ENCODE measurements around the gene KIF26B. TPM values are rescaled to one million over a fixed set of nuclear protein-coding genes. Genes with fewer than 3 reads are reported as not detected.
"Not testable (repeated sequence)": the region's sequence is repeated elsewhere in the genome, so short reads cannot be mapped to it uniquely, and the experiment has no call there.

Gene KIF26B
- total RNA-seq, 1 donor from 2014 or later, result 0.49 TPM

DNA sequence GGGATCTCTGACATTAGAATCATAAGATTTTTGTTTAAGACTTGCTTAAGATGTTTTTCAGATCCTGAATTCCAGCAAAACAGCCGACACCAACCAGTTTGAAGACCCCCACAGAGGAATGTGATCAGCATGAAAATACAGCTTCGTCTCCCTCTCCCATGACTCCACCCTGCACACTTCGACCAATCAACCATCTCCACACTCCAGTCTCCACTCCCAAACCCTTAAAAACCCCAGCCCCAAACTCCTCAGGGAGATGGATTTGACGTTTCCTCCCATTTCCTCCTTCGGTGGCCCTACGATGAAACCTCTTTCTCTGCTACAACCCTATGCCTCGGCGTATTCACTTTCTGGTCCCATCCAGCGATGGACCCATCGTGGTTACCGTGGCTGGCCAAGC is 30.1 kb upstream of the KIF26B start:
- Histone ChIP-seq H3K9me3 (no peaks in the 10 kb centered on the region), H3K36me3 (no peaks in the 10 kb centered on the region), H3K27ac (no peak overlapping the region), H3K4me1 (peaks cover 5% of the 10 kb centered on the region), H3K4me3 (no peak overlapping the region), H3K27me3 (no peaks in the 10 kb centered on the region)
- intact Hi-C loops (cut with DNase I), result no loop called here
- TF ChIP-seq POLR2AphosphoS5 (IDR thresholded peaks at IDR 0.05; ENCODE audit: insufficient read depth in 1 of 2, low read depth in 1 of 2) (no peak), POLR2A (IDR thresholded peaks at IDR 0.05) (no peak)
- TF ChIP-seq, protein P1, sequence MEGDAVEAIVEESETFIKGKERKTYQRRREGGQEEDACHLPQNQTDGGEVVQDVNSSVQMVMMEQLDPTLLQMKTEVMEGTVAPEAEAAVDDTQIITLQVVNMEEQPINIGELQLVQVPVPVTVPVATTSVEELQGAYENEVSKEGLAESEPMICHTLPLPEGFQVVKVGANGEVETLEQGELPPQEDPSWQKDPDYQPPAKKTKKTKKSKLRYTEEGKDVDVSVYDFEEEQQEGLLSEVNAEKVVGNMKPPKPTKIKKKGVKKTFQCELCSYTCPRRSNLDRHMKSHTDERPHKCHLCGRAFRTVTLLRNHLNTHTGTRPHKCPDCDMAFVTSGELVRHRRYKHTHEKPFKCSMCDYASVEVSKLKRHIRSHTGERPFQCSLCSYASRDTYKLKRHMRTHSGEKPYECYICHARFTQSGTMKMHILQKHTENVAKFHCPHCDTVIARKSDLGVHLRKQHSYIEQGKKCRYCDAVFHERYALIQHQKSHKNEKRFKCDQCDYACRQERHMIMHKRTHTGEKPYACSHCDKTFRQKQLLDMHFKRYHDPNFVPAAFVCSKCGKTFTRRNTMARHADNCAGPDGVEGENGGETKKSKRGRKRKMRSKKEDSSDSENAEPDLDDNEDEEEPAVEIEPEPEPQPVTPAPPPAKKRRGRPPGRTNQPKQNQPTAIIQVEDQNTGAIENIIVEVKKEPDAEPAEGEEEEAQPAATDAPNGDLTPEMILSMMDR (IDR thresholded peaks at IDR 0.05), result no peak
- no peak for DNase-seq (ENCODE audit: extremely low spot score in 2 of 2)

DNA sequence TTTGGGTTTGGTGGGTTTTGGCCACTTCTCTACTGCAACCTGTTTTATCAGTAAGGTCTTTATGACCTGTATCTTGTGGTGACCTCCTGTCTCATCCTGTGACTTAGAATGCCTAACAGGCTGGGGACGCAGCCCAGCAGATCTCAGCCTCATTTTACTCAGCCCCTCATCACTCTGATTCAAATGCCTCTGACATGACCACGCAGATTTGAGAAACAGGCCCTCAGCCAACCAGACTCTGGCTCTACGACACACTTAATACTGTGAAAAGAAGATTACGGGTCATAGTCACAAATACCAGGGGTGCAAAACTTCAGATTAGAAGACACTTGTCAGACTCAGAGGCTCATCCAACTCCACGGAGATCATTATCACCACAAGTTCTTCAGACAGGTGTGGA is 28.3 kb upstream of the KIF26B start:
- intact Hi-C loops (cut with DNase I), result no loop called here
- Histone ChIP-seq H3K36me3 (no peaks in the 10 kb centered on the region), H3K4me1 (peaks cover 7% of the 10 kb centered on the region), H3K4me3 (no peak overlapping the region), H3K27ac (no peak overlapping the region), H3K27me3 (no peaks in the 10 kb centered on the region), H3K9me3 (no peaks in the 10 kb centered on the region)
- TF ChIP-seq, protein P1 (IDR thresholded peaks at IDR 0.05), result no peak
- TF ChIP-seq POLR2AphosphoS5 (IDR thresholded peaks at IDR 0.05; ENCODE audit: insufficient read depth in 1 of 2, low read depth in 1 of 2) (no peak), POLR2A (IDR thresholded peaks at IDR 0.05) (no peak)
- no peak for DNase-seq (ENCODE audit: extremely low spot score in 2 of 2)

DNA sequence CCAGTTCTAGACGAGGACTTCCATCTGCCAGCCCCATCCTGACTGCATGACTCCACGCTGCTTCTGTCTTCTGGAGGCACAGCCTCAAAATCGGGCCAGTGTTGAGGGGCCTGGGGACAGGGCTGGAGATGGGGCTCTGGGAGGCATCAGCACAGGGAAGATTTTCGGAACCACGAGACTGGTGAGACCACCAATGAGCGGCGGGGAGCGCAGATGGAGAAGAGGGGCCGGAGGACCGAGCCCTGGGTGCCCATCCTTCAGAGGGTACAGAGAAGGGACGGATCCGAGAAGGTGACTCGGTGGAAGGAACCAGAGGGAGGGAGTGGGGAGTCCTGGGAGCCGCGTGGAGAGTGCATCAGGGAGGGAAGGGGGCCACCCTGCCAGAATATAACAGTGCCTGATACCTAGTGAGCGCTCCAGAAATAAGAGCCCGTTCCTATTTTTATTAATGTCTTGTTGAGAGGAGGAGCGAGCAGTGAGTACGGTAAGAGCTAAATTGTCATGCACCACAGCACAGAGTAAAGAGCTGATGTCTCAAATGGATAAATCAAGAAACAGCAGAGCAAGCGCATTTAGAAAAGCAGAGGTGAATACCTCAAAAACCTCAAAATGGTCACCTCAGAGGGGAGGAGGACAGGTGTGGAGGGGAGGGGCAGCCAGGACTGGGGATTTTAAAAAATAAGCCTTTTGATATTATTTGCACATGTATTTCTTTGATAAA is 26.2 kb upstream of the KIF26B start:
- DNase-seq (ENCODE audit: extremely low spot score in 2 of 2), result no peak
- H3K36me3 ChIP-seq, result no peaks in the 10 kb centered on the region
- peaks cover 7% of the 10 kb centered on the region for H3K4me1 ChIP-seq
- no peaks in the 10 kb centered on the region for H3K9me3 ChIP-seq
- H3K27ac ChIP-seq, result no peak overlapping the region
- no peak overlapping the region for H3K4me3 ChIP-seq
- intact Hi-C loops (cut with DNase I), result no loop called here
- no peaks in the 10 kb centered on the region for H3K27me3 ChIP-seq
- TF ChIP-seq POLR2A (IDR thresholded peaks at IDR 0.05) (no peak), POLR2AphosphoS5 (IDR thresholded peaks at IDR 0.05; ENCODE audit: insufficient read depth in 1 of 2, low read depth in 1 of 2) (no peak)
- TF ChIP-seq, protein P1 (IDR thresholded peaks at IDR 0.05), result no peak

- intact Hi-C loops (cut with DNase I), result no loop called here
- Histone ChIP-seq H3K4me3 (no peak overlapping the region), H3K27me3 (no peaks in the 10 kb centered on the region), H3K36me3 (no peaks in the 10 kb centered on the region), H3K4me1 (peaks cover 7% of the 10 kb centered on the region), H3K27ac (no peak overlapping the region), H3K9me3 (no peaks in the 10 kb centered on the region)
- no peak for TF ChIP-seq POLR2AphosphoS5 (IDR thresholded peaks at IDR 0.05; ENCODE audit: insufficient read depth in 1 of 2, low read depth in 1 of 2)
- TF ChIP-seq POLR2A (IDR thresholded peaks at IDR 0.05), result no peak
- TF ChIP-seq, protein P1 (IDR thresholded peaks at IDR 0.05), result no peak
- no peak for DNase-seq (ENCODE audit: extremely low spot score in 2 of 2)
Measured at GRCh38 chr1:245129319-245130240, 25.2 kb upstream of the KIF26B start.

DNA sequence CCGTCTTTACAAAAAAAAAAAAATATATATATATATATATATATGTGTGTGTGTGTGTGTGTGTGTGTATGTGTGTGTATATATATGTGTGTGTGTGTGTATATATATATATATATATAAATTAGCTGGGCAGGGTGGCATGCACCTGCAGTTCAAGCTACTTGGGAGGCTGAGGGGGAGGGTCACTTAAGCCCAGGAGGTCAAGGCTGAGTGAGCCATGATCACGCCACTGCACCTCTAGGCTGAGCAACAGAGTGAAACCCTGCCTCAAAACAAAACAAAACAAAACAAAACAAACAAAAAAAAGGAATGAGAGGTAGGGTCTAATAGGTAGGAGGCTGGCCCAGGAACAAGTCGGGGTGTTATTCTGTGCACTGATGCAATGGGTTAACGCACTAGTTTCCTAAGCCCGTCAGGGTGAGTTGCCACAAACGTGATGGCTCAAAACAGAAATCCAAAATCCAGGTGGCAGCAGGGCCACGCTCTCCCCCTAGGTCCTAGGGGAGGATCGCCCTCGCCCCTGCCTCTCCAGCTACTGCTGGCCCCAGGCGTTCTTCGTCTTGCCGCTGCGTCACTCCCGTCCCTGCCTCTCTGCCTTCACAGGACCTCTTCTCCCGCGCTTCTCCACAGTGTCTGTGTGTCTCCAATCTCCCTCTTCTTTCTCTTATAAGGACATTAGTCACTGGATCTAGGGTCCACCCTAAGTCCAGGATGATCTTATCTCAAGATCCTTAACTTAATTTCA is 24.3 kb upstream of the KIF26B start:
- H3K4me3 ChIP-seq; H3K27ac ChIP-seq; H3K27me3 ChIP-seq; H3K9me3 ChIP-seq; DNase-seq (ENCODE audit: extremely low spot score in 2 of 2); H3K4me1 ChIP-seq; H3K36me3 ChIP-seq; intact Hi-C loops (cut with DNase I): not testable (repeated sequence)
